ENCODE results near the gene NKAIN2. TPM values are rescaled to one million over a fixed set of nuclear protein-coding genes. Genes with fewer than 3 reads are reported as not detected.

The NKAIN2 gene
- total RNA-seq, 1 experiment from 2014 or later: not detected

GRCh38 chr6:123802351-123802696, 1.3 kb upstream of the NKAIN2 start:
- BruUV-seq (replicated peaks): no TSS peak
- DNase-seq: no peak
- CTCF ChIA-PET: interaction anchor here (0.6 to 1.6 kb wide), 7 partner anchors 25 to 994 kb away, joined by 3 to 11 read pairs (median 4); no protein-coding TSS in a partner anchor
- no peaks in the 10 kb centered on the region for H3K9me3 Mint-ChIP-seq (ENCODE audit: low read depth, unreplicated experiment)
- H3K27me3 Mint-ChIP-seq (ENCODE audit: unreplicated experiment): peaks cover 16% of the 10 kb centered on the region
- TF ChIP-seq, protein P1, sequence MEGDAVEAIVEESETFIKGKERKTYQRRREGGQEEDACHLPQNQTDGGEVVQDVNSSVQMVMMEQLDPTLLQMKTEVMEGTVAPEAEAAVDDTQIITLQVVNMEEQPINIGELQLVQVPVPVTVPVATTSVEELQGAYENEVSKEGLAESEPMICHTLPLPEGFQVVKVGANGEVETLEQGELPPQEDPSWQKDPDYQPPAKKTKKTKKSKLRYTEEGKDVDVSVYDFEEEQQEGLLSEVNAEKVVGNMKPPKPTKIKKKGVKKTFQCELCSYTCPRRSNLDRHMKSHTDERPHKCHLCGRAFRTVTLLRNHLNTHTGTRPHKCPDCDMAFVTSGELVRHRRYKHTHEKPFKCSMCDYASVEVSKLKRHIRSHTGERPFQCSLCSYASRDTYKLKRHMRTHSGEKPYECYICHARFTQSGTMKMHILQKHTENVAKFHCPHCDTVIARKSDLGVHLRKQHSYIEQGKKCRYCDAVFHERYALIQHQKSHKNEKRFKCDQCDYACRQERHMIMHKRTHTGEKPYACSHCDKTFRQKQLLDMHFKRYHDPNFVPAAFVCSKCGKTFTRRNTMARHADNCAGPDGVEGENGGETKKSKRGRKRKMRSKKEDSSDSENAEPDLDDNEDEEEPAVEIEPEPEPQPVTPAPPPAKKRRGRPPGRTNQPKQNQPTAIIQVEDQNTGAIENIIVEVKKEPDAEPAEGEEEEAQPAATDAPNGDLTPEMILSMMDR (IDR thresholded peaks at IDR 0.05; ENCODE audit: unreplicated experiment): no peak
- peak overlapping the region; percentile 78 for H3K4me3 Mint-ChIP-seq (ENCODE audit: low read depth, unreplicated experiment)
- H3K4me1 Mint-ChIP-seq (ENCODE audit: low read depth, unreplicated experiment): no peaks in the 10 kb centered on the region
- H3K36me3 Mint-ChIP-seq (ENCODE audit: insufficient read depth, unreplicated experiment): peaks cover 12% of the 10 kb centered on the region
- H3K27ac Mint-ChIP-seq (ENCODE audit: unreplicated experiment): no peak overlapping the region
- intact Hi-C loops (cut with micrococcal nuclease; ENCODE audit: unreplicated experiment): loop anchor here (1.0 to 2.0 kb wide), 2 partner anchors 164 to 994 kb away; no protein-coding TSS in a partner anchor

DNA sequence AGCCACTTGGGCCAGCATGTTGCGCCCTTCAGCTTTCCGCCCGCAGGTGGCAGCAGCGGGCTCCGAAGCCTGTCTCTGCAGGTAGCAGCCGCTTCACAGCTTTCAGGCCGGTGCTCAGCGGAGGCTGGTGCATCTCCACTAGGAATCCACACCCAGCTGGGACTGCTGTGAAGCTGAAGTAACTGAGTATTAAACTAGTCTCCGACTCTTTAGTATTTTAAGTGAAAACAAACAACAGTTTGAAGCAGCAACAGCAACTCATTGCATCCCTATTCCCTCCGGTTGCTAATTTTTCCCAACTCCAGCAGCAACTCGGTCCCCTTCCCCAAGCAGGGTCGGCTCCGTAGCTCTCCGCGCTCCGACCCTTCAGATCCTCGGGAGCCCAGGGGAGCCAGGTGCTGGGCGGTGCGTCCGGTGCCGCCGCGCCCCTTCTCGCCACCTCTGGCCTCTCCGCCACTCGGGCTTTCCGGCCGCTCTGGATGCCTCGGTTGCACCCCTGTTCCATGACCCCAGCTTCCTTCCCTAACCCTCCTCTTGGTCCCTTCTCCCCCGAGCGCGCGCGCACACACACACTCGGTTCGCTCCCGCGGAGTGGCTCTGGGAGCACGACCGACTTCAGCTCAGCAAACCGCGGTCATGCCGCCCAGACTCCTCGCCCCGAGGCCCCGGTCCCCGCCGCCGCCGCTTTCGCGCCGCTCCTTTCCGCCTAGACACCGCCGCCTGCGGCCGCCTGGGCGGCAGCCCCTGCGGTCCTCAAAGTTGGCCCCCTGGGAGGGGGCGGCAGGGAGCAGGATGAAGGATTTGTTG, 765 bp upstream of the NKAIN2 start:
- CTCF ChIA-PET: interaction anchor here (0.6 to 1.6 kb wide), 7 partner anchors 26 to 993 kb away, joined by 3 to 11 read pairs (median 4); no protein-coding TSS in a partner anchor
- peak overlapping the region; percentile 78 for H3K4me3 Mint-ChIP-seq (ENCODE audit: low read depth, unreplicated experiment)
- no TSS peak for BruUV-seq (replicated peaks)
- H3K4me1 Mint-ChIP-seq (ENCODE audit: low read depth, unreplicated experiment): no peaks in the 10 kb centered on the region
- DNase-seq: peak; percentile 82
- TF ChIP-seq, protein P1 (IDR thresholded peaks at IDR 0.05; ENCODE audit: unreplicated experiment): peak; percentile 64
- H3K36me3 Mint-ChIP-seq (ENCODE audit: insufficient read depth, unreplicated experiment): peaks cover 12% of the 10 kb centered on the region
- peaks cover 16% of the 10 kb centered on the region for H3K27me3 Mint-ChIP-seq (ENCODE audit: unreplicated experiment)
- H3K27ac Mint-ChIP-seq (ENCODE audit: unreplicated experiment): no peak overlapping the region
- intact Hi-C loops (cut with micrococcal nuclease; ENCODE audit: unreplicated experiment): loop anchor here (1.0 to 2.0 kb wide), 2 partner anchors 163 to 994 kb away; no protein-coding TSS in a partner anchor
- no peaks in the 10 kb centered on the region for H3K9me3 Mint-ChIP-seq (ENCODE audit: low read depth, unreplicated experiment)

DNA sequence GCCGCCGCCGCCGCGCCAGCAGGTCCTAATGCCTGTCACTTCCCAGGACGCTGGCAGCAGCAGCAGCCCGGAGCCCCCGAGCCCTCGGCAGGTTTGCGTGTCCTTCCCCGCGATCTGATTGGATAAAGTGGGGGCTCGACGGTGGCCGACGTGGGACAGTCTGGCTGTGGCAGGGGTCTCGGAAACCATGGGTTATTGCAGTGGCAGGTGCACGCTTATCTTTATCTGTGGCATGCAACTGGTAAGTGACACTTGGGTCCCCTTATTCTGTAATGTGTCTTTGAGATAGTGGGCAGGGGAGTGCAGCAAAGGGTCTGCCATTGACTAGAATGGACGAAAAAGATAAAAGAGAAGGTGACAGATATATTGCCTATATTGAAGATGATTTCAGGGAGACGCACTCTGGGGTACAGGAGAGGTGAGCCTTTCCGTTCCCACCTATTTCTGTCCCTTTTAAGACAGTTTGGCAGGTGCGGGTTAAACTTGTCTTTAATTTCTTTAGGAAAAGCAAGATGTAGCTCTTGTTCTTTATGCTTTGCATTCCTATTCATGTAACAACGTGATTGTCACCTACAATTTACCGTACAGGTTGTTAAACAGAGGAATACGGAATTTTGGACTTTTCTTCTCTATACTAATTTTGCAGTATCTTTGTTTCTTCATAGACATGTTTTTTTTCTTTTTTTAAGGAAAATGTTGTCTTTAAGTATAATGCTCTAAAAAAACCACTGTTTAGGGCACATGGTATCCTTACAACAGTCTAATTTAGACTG, 535 bp downstream of the NKAIN2 start:
- intact Hi-C loops (cut with micrococcal nuclease; ENCODE audit: unreplicated experiment): no loop called here
- peaks cover 12% of the 10 kb centered on the region for H3K36me3 Mint-ChIP-seq (ENCODE audit: insufficient read depth, unreplicated experiment)
- H3K4me1 Mint-ChIP-seq (ENCODE audit: low read depth, unreplicated experiment): no peaks in the 10 kb centered on the region
- H3K4me3 Mint-ChIP-seq (ENCODE audit: low read depth, unreplicated experiment): peak overlapping the region; percentile 69
- no peak overlapping the region for H3K27ac Mint-ChIP-seq (ENCODE audit: unreplicated experiment)
- peaks cover 16% of the 10 kb centered on the region for H3K27me3 Mint-ChIP-seq (ENCODE audit: unreplicated experiment)
- H3K9me3 Mint-ChIP-seq (ENCODE audit: low read depth, unreplicated experiment): no peaks in the 10 kb centered on the region
- CTCF ChIA-PET: no interaction called here
- BruUV-seq (replicated peaks): no TSS peak
- DNase-seq: peak; percentile 24
- TF ChIP-seq, protein P1 (IDR thresholded peaks at IDR 0.05; ENCODE audit: unreplicated experiment): no peak

GRCh38 chr6:123804787-123805540, 1.3 kb downstream of the NKAIN2 start:
- BruUV-seq (replicated peaks): no TSS peak
- H3K9me3 Mint-ChIP-seq (ENCODE audit: low read depth, unreplicated experiment): no peaks in the 10 kb centered on the region
- no peaks in the 10 kb centered on the region for H3K4me1 Mint-ChIP-seq (ENCODE audit: low read depth, unreplicated experiment)
- TF ChIP-seq, protein P1 (IDR thresholded peaks at IDR 0.05; ENCODE audit: unreplicated experiment): no peak
- intact Hi-C loops (cut with micrococcal nuclease; ENCODE audit: unreplicated experiment): no loop called here
- DNase-seq: no peak
- H3K36me3 Mint-ChIP-seq (ENCODE audit: insufficient read depth, unreplicated experiment): peaks cover 12% of the 10 kb centered on the region
- CTCF ChIA-PET: no interaction called here
- H3K27ac Mint-ChIP-seq (ENCODE audit: unreplicated experiment): no peak overlapping the region
- peaks cover 16% of the 10 kb centered on the region for H3K27me3 Mint-ChIP-seq (ENCODE audit: unreplicated experiment)
- no peak overlapping the region for H3K4me3 Mint-ChIP-seq (ENCODE audit: low read depth, unreplicated experiment)

All from Calu3 (cell line).